B cell (primary cell): ENCODE measurements around the gene NID1. TPM values are rescaled to one million over a fixed set of nuclear protein-coding genes. Genes with fewer than 3 reads are reported as not detected.

Source experiments
- ATAC-seq: fragments of 200-7000 bp; cut with Tn5 transposase; one replicate; pipeline ENCODE4 v1.10.0; 2021; ENCODE audit warnings: low read depth, mild to moderate bottlenecking, moderate number of reproducible peaks, moderate library complexity
- CTCF ChIA-PET: fragments of 350-600 bp; sonication (Branson Sonifier 250); formaldehyde crosslinking; loops from one replicate; lab custom pipeline; 2021; ENCODE audit warnings: antibody characterized with exemption, inconsistent platforms; lab: Charles Lee
- POLR2A ChIA-PET: fragments of 350-600 bp; sonication (Branson Sonifier 250); formaldehyde crosslinking; loops from one replicate; lab custom pipeline; 2021; ENCODE audit warnings: antibody characterized with exemption; lab: Charles Lee
- DNase-seq: peaks from one replicate; pipeline ENCODE4 v3.0.0; 2013
- H2AFZ ChIP-seq: 2 replicates; pipeline ENCODE4 v1.6.1; 2012; ENCODE audit warnings: mild to moderate bottlenecking, low read depth, low read length; ENCODE audit not compliant: insufficient read depth, poor library complexity, severe bottlenecking
- H3K27ac ChIP-seq, 2 donors: 1 replicate in 1 of 2; 2 replicates in 1 of 2; pipeline ENCODE4 v1.5.1; 2012 to 2013; ENCODE audit warnings: low read length in 2 of 2, mild to moderate bottlenecking in 2 of 2, moderate library complexity in 1 of 2
- H3K27me3 ChIP-seq, 4 experiments: fragments of 200-600 bp in 1 of 4; sonication (generic) in 1 of 4; replicated peaks in 1 of 4; 1 replicate in 2 of 4; 2 replicates in 2 of 4; pipeline versions ENCODE4 v1.6.1 to v1.7.0; 2013 to 2016; ENCODE audit warnings: low read length in 3 of 4, mild to moderate bottlenecking in 2 of 4, mixed read lengths in 1 of 4, moderate library complexity in 1 of 4; ENCODE audit not compliant: insufficient read depth in 4 of 4, control insufficient read depth in 3 of 4; ENCODE audit errors: control extremely low read depth in 1 of 4
- H3K36me3 ChIP-seq, 2 experiments: replicated peaks in 1 of 2; 1 replicate in 1 of 2; 2 replicates in 1 of 2; pipeline versions ENCODE4 v1.6.1 to v1.7.1; 2013; ENCODE audit warnings: low read length in 1 of 2; ENCODE audit not compliant: insufficient read depth in 2 of 2, control insufficient read depth in 1 of 2; ENCODE audit errors: control extremely low read depth in 1 of 2, extremely low read depth in 1 of 2
- H3K4me1 ChIP-seq, 2 donors: fragments of 200-600 bp in 1 of 2; sonication (generic) in 1 of 2; 1 replicate in 1 of 2; 2 replicates in 1 of 2; pipeline versions ENCODE4 v1.5.1 to v1.6.1; 2013 to 2017; ENCODE audit warnings: low read length in 2 of 2; ENCODE audit not compliant: control insufficient read depth in 2 of 2, insufficient read depth in 2 of 2
- H3K4me2 ChIP-seq: replicated peaks from 2 replicates; pipeline ENCODE3; 2012; ENCODE audit warnings: mild to moderate bottlenecking, low read depth, low read length; ENCODE audit not compliant: poor library complexity, severe bottlenecking
- H3K4me3 ChIP-seq, 5 experiments: fragments of 200-600 bp in 1 of 5; sonication (generic) in 1 of 5; 1 replicate in 3 of 5; 2 replicates in 2 of 5; pipeline versions ENCODE4 v1.5.1 to v1.7.0; 2011 to 2016; ENCODE audit warnings: low read length in 4 of 5, mild to moderate bottlenecking in 4 of 5, low read depth in 2 of 5, control low read depth in 1 of 5, moderate library complexity in 1 of 5; ENCODE audit not compliant: insufficient read depth in 1 of 5; ENCODE audit errors: control extremely low read depth in 1 of 5, extremely low read depth in 1 of 5
- H3K79me2 ChIP-seq: fragments of 200-600 bp; sonication (generic); one replicate; pipeline ENCODE4 v1.6.0; 2016; ENCODE audit warnings: low read length; ENCODE audit not compliant: control insufficient read depth, insufficient read depth
- H3K9ac ChIP-seq: fragments of 200-600 bp; sonication (generic); 2 replicates; pipeline ENCODE4 v1.6.1; 2017; ENCODE audit warnings: mild to moderate bottlenecking, low read length, moderate library complexity
- H3K9me3 ChIP-seq, 3 donors: one replicate each; pipeline versions ENCODE4 v1.6.1 to v1.7.1; 2013; ENCODE audit warnings: low read length in 2 of 3; ENCODE audit not compliant: control insufficient read depth in 2 of 3, insufficient read depth in 1 of 3; ENCODE audit errors: control extremely low read depth in 1 of 3
- H4K20me1 ChIP-seq: 2 replicates; pipeline ENCODE4 v1.6.0; 2012; ENCODE audit warnings: mild to moderate bottlenecking, low read length; ENCODE audit not compliant: insufficient read depth, control insufficient read depth, poor library complexity, severe bottlenecking
- H3K27ac Mint-ChIP-seq: one replicate; pipeline ENCODE4 v1.8.0; 2021; ENCODE audit warnings: mixed read lengths
- H3K27me3 Mint-ChIP-seq: one replicate; pipeline ENCODE4 v1.8.0; 2021; ENCODE audit warnings: mixed read lengths
- H3K4me1 Mint-ChIP-seq: one replicate; pipeline ENCODE4 v1.8.0; 2021; ENCODE audit warnings: mixed read lengths
- H3K4me3 Mint-ChIP-seq: one replicate; pipeline ENCODE4 v1.8.0; 2021; ENCODE audit warnings: mixed read lengths
- H3K9me3 Mint-ChIP-seq: one replicate; pipeline ENCODE4 v1.8.0; 2022; ENCODE audit warnings: mixed read lengths; ENCODE audit not compliant: insufficient read depth
- EZH2 ChIP-seq: IDR thresholded peaks from 2 replicates; pipeline ENCODE4 v1.6.1; 2012; ENCODE audit warnings: borderline replicate concordance, low read depth, mild to moderate bottlenecking, moderate library complexity, low read length; ENCODE audit not compliant: insufficient read depth, poor library complexity, severe bottlenecking
- WGBS: methylation state at CpG from one replicate; pipeline ENCODE4 v1.1.5; 2013; ENCODE audit warnings: missing lambda C conversion rate; ENCODE audit not compliant: insufficient coverage; 5-methylcytosine and 5-hydroxymethylcytosine counted together
- intact Hi-C: fragments of 100-400 bp; cut with micrococcal nuclease; formaldehyde crosslinking; loops from one replicate; pipeline ENCODE4 v1.10.0; 2022
- polyA plus RNA-seq: library from polyadenylated mRNA; depleted of rRNA; stranded (reverse); fragments of >200 nt; gene quantifications from 2 replicates; pipeline ENCODE4 v1.2.3, GENCODE V29; 2012
- total RNA-seq, 2 donors: library from RNA; stranded (reverse); fragments of 120-200 nt in 1 of 2; gene quantifications; 1 replicate in 1 of 2; 2 replicates in 1 of 2; pipeline versions ENCODE4 v1.2.3 to v1.2.4, GENCODE V29; 2013 to 2022
- TF ChIP-seq, protein P1 (sequence below): fragments of 200-600 bp; IDR thresholded peaks from one replicate; pipeline ENCODE4 v1.8.0; 2022; ENCODE audit warnings: antibody characterized with exemption, mild to moderate bottlenecking

Gene NID1
- total and polyA plus RNA-seq, 2 donors (not counting 1 experiment from before 2014, with no cell fraction given) = 0.06 TPM; not detected in 1

DNA sequence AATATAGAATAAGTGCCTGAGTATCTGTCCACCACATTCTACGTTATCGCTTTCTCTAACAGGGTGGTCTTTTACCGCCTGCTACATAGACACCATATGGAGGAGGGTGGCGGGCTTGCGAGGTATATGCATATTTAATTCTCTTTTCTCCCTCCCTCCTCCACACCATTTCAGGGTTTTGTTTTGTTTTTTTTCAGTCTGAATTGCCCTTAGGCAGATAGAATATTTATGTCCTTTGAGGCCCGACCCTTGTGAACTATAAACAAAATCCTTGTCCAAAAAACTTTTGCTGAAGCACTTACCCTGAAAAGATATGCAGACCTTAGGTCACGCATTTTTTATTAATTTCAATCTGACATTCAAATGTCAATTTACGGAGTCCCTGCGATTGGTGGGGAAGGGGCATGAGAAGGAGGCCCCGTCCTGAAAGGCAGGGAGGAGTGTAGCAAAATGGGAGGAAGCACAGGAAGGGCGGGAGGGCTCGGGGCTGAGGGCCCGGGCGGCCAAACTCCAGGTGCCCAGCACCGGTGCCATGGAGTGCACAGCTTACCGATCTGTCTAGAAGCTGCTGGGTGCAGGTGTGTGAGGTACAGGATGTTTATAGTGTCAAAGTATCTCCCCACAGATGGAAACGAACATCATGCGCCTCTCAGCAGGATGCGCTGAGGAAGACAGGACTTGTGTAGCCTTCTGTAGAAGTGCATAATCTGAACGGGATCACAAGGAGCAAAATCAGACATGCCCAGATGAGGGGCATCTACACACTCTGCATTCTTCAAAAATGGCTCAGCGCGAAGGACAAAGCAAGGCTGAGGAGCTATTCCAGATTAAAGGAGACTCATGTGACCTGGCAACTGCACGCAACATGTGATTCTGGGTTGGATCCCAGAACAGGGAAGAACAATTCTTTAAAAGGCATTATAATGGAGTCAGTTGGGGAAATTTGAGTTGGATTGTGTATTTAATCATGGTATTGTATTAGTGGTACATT, 129.4 kb downstream of the NID1 start:
- TF ChIP-seq, protein P1, sequence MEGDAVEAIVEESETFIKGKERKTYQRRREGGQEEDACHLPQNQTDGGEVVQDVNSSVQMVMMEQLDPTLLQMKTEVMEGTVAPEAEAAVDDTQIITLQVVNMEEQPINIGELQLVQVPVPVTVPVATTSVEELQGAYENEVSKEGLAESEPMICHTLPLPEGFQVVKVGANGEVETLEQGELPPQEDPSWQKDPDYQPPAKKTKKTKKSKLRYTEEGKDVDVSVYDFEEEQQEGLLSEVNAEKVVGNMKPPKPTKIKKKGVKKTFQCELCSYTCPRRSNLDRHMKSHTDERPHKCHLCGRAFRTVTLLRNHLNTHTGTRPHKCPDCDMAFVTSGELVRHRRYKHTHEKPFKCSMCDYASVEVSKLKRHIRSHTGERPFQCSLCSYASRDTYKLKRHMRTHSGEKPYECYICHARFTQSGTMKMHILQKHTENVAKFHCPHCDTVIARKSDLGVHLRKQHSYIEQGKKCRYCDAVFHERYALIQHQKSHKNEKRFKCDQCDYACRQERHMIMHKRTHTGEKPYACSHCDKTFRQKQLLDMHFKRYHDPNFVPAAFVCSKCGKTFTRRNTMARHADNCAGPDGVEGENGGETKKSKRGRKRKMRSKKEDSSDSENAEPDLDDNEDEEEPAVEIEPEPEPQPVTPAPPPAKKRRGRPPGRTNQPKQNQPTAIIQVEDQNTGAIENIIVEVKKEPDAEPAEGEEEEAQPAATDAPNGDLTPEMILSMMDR = no peak
- TF ChIP-seq EZH2 = no peak
- Histone ChIP-seq H3K4me3 (peak overlapping the region in 1 of 5 experiments; percentile 4), H3K9ac (no peak overlapping the region), H2AFZ (peak overlapping the region; percentile 30), H3K9me3 (no peaks in the 10 kb centered on the region), H3K4me2 (peak overlapping the region; percentile 50), H3K27me3 (no peaks in the 10 kb centered on the region), H3K4me1 (peaks cover 98 to 100% of the 10 kb centered on the region in 2 donors), H4K20me1 (no peaks in the 10 kb centered on the region), H3K36me3 (no peaks in the 10 kb centered on the region), H3K27ac (peak overlapping the region in 1 of 2 donors; percentile 23), H3K79me2 (peaks cover 3% of the 10 kb centered on the region)
- Mint-ChIP-seq H3K27me3 (no peaks in the 10 kb centered on the region), H3K9me3 (no peaks in the 10 kb centered on the region), H3K4me1 (peaks cover 86% of the 10 kb centered on the region), H3K27ac (peak overlapping the region; percentile 78), H3K4me3 (peak overlapping the region; percentile 64)
- POLR2A ChIA-PET = interaction anchor here (0.5 to 0.6 kb wide), 2 partner anchors 35 kb away, joined by 3 to 8 read pairs; no protein-coding TSS in a partner anchor
- 49% methylated on average over 12 of the region's 23 CpGs for WGBS
- peak; percentile 5 for ATAC-seq
- DNase-seq = no peak
- CTCF ChIA-PET = interaction anchor here (0.7 to 1.6 kb wide), 4 partner anchors 11 to 88 kb away, joined by 3 to 6 read pairs (median 3); no protein-coding TSS in a partner anchor
- intact Hi-C loops = no loop called here
